HepG2 (cell line): ENCODE data around the gene CRLF1. TPM values are rescaled to one million over a fixed set of nuclear protein-coding genes. Genes with fewer than 3 reads are reported as not detected.

Experiments used
- TSC22D2 ChIP-seq: sonication (generic); formaldehyde crosslinking; IDR thresholded peaks from 2 replicates; pipeline ENCODE4 v1.5.1; 2020; ENCODE audit warnings: missing genetic modification reagents, mild to moderate bottlenecking, borderline replicate concordance
- polyA plus RNA-seq, 8 experiments: library from polyadenylated mRNA; depleted of rRNA in 3 of 8; stranded (reverse) in 7 of 8; unstranded in 1 of 8; fragments of >200 nt; fragmentation: Illumina TruSeq in 4 of 8; extraction: Trizol in 4 of 8; gene quantifications; 2 replicates each; pipeline versions ENCODE4 v1.2.1 to v1.2.3, GENCODE V29; 2011 to 2016; ENCODE audit warnings: low read depth in 4 of 8, missing spikeins in 1 of 8, mixed read lengths in 1 of 8; ENCODE audit not compliant: insufficient read depth in 1 of 8
- total RNA-seq, 5 experiments: library from RNA; depleted of rRNA; stranded (reverse); fragments of >200 nt; fragmentation: Illumina TruSeq; extraction: Trizol; gene quantifications; 2 replicates each; pipeline ENCODE4 v1.2.3, GENCODE V29; 2016; ENCODE audit warnings: low read depth in 1 of 5
- TF ChIP-seq, protein P1 (sequence below): sonication (generic); formaldehyde crosslinking; IDR thresholded peaks from 2 replicates; pipeline ENCODE4 v1.5.1; 2020; ENCODE audit warnings: mild to moderate bottlenecking, missing genetic modification reagents, borderline replicate concordance
- TF ChIP-seq, protein P2 (sequence below), 2 experiments: fragments of 450-650 bp in 1 of 2; sonication (generic) in 1 of 2; formaldehyde crosslinking in 1 of 2; IDR thresholded peaks; 2 replicates each; pipeline versions ENCODE4 v1.6.1 to v1.8.0; 2016 to 2022; ENCODE audit warnings: antibody characterized with exemption in 1 of 2, mild to moderate bottlenecking in 1 of 2, missing genetic modification reagents in 1 of 2
- TF ChIP-seq, protein P3 (sequence below): sonication (generic); formaldehyde crosslinking; IDR thresholded peaks from one replicate; pipeline ENCODE4 v1.5.1; 2020; ENCODE audit warnings: mild to moderate bottlenecking, missing genetic modification reagents; ENCODE audit errors: not compliant biosample characterization
- TF ChIP-seq, protein P4 (sequence below): sonication (generic); formaldehyde crosslinking; IDR thresholded peaks from 2 replicates; pipeline ENCODE4 v1.4.0; 2020; ENCODE audit warnings: mild to moderate bottlenecking, missing genetic modification reagents

Gene CRLF1
- total and polyA plus RNA-seq, 2 of the 13 experiments (the other 11 are each of a cell fraction or from before 2014, with no cell fraction given) = 217 to 296 TPM

DNA sequence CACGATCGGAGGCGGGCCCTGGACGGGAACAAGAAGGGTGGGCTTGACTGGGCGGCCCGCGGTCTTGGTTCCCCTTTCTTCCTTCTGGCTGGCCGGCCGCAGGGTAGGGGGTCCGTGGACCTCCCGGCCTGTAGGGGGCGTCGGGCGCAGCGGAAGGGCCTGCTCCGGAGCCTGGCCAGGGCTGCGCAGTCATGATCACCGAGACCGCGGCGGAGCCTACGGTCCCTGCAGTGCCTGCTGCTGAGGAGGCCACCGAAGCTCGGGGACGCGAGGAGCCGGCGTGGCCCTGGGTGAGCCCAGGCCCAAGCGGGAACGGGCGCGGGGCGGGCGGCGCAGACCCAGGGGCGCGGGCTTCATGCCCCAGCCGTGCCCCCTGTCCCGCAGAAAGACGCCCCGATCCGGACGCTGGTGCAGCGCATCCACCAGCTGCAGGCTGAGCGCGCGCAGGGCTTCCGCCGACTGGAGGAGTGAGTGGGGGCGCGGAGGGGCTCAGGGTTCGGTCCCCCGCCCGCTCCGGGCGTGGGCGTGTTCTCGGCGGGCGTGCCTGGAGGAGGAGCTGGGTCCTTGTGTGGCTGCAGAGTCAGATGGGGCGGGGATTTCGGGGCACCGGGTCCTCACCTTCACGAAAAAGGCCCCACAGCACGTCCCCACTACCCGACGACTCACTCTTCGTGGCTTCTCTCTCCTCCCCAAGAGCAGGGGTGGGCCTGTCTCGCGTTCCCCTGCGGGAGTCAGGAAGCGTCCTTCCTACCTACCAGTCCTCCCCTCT lies 17.8 kb downstream of the CRLF1 start, which contains the start of gene REX1BD (continued):
- TF ChIP-seq, protein P1, sequence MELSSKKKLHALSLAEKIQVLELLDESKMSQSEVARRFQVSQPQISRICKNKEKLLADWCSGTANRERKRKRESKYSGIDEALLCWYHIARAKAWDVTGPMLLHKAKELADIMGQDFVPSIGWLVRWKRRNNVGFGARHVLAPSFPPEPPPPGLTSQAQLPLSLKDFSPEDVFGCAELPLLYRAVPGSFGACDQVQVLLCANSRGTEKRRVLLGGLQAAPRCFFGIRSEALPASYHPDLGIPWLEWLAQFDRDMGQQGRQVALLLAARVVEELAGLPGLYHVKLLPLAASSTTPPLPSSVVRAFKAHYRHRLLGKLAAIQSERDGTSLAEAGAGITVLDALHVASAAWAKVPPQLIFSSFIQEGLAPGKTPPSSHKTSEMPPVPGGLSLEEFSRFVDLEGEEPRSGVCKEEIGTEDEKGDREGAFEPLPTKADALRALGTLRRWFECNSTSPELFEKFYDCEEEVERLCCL = no peak; the same call in 1 of the 2 replicates
- TF ChIP-seq, protein P2, sequence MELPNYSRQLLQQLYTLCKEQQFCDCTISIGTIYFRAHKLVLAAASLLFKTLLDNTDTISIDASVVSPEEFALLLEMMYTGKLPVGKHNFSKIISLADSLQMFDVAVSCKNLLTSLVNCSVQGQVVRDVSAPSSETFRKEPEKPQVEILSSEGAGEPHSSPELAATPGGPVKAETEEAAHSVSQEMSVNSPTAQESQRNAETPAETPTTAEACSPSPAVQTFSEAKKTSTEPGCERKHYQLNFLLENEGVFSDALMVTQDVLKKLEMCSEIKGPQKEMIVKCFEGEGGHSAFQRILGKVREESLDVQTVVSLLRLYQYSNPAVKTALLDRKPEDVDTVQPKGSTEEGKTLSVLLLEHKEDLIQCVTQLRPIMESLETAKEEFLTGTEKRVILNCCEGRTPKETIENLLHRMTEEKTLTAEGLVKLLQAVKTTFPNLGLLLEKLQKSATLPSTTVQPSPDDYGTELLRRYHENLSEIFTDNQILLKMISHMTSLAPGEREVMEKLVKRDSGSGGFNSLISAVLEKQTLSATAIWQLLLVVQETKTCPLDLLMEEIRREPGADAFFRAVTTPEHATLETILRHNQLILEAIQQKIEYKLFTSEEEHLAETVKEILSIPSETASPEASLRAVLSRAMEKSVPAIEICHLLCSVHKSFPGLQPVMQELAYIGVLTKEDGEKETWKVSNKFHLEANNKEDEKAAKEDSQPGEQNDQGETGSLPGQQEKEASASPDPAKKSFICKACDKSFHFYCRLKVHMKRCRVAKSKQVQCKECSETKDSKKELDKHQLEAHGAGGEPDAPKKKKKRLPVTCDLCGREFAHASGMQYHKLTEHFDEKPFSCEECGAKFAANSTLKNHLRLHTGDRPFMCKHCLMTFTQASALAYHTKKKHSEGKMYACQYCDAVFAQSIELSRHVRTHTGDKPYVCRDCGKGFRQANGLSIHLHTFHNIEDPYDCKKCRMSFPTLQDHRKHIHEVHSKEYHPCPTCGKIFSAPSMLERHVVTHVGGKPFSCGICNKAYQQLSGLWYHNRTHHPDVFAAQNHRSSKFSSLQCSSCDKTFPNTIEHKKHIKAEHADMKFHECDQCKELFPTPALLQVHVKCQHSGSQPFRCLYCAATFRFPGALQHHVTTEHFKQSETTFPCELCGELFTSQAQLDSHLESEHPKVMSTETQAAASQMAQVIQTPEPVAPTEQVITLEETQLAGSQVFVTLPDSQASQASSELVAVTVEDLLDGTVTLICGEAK (IDR thresholded peaks at IDR 0.05) = no peak
- TF ChIP-seq, protein P2 (CRISPR knock-in tag; IDR thresholded peaks at IDR 0.05) = no peak; the same call in 1 of the 2 replicates
- TF ChIP-seq TSC22D2 (CRISPR knock-in tag) = peak; percentile 70; the same call in 1 of the 2 replicates
- TF ChIP-seq, protein P3, sequence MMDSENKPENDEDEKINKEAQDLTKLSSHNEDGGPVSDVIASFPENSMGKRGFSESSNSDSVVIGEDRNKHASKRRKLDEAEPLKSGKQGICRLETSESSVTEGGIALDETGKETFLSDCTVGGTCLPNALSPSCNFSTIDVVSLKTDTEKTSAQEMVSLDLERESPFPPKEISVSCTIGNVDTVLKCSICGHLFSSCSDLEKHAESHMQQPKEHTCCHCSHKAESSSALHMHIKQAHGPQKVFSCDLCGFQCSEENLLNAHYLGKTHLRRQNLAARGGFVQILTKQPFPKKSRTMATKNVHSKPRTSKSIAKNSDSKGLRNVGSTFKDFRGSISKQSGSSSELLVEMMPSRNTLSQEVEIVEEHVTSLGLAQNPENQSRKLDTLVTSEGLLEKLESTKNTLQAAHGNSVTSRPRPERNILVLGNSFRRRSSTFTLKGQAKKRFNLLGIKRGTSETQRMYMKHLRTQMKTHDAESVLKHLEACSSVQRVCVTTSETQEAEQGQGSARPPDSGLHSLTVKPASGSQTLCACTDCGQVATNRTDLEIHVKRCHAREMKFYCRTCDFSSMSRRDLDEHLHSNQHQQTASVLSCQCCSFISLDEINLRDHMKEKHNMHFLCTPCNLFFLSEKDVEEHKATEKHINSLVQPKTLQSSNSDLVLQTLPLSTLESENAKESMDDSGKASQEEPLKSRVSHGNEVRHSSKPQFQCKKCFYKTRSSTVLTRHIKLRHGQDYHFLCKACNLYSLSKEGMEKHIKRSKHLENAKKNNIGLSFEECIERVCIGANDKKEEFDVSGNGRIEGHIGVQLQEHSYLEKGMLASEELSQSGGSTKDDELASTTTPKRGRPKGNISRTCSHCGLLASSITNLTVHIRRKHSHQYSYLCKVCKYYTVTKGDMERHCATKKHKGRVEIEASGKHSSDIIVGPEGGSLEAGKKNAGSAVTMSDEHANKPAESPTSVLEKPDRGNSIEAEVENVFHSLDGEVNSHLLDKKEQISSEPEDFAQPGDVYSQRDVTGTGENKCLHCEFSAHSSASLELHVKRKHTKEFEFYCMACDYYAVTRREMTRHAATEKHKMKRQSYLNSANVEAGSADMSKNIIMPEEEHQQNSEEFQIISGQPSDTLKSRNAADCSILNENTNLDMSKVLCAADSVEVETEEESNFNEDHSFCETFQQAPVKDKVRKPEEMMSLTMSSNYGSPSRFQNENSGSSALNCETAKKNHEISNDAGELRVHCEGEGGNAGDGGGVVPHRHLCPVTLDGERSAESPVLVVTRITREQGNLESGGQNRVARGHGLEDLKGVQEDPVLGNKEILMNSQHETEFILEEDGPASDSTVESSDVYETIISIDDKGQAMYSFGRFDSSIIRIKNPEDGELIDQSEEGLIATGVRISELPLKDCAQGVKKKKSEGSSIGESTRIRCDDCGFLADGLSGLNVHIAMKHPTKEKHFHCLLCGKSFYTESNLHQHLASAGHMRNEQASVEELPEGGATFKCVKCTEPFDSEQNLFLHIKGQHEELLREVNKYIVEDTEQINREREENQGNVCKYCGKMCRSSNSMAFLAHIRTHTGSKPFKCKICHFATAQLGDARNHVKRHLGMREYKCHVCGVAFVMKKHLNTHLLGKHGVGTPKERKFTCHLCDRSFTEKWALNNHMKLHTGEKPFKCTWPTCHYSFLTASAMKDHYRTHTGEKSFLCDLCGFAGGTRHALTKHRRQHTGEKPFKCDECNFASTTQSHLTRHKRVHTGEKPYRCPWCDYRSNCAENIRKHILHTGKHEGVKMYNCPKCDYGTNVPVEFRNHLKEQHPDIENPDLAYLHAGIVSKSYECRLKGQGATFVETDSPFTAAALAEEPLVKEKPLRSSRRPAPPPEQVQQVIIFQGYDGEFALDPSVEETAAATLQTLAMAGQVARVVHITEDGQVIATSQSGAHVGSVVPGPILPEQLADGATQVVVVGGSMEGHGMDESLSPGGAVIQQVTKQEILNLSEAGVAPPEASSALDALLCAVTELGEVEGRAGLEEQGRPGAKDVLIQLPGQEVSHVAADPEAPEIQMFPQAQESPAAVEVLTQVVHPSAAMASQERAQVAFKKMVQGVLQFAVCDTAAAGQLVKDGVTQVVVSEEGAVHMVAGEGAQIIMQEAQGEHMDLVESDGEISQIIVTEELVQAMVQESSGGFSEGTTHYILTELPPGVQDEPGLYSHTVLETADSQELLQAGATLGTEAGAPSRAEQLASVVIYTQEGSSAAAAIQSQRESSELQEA = no peak
- TF ChIP-seq, protein P4, sequence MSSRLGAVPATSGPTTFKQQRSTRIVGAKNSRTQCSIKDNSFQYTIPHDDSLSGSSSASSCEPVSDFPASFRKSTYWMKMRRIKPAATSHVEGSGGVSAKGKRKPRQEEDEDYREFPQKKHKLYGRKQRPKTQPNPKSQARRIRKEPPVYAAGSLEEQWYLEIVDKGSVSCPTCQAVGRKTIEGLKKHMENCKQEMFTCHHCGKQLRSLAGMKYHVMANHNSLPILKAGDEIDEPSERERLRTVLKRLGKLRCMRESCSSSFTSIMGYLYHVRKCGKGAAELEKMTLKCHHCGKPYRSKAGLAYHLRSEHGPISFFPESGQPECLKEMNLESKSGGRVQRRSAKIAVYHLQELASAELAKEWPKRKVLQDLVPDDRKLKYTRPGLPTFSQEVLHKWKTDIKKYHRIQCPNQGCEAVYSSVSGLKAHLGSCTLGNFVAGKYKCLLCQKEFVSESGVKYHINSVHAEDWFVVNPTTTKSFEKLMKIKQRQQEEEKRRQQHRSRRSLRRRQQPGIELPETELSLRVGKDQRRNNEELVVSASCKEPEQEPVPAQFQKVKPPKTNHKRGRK (CRISPR knock-in tag) = 0 out of 2 replicates have a peak, but pooled peaks have one; percentile 66
